Left colon (tissue), 2 donors: Measurements from ENCODE around the gene BEST1. TPM values are rescaled to one million over a fixed set of nuclear protein-coding genes. Genes with fewer than 3 reads are reported as not detected.
A peak's percentile ranks its signal among the peaks of the same experiment; 100 is the strongest.
"Not testable (repeated sequence)": the region's sequence is repeated elsewhere in the genome, so short reads cannot be mapped to it uniquely, and the experiment has no call there.

Experiments used
- ATAC-seq: fragments of 200-7000 bp; cut with Tn5 transposase; one replicate; pipeline ENCODE4 v1.9.1; 2020; ENCODE audit warnings: mild to moderate bottlenecking, moderate library complexity
- DNase-seq, 2 donors: peaks; one replicate each; pipeline ENCODE4 v3.0.0-alpha.2; 2020
- intact Hi-C, 2 donors: fragments of 100-400 bp; cut with DNase I in 1 of 2; cut with micrococcal nuclease in 1 of 2; formaldehyde crosslinking; loops; one replicate each; pipeline versions ENCODE4 v1.11.2 to v1.14.0; 2022; cut with DNase I, micrococcal nuclease
- total RNA-seq, 2 donors: library from RNA; stranded (reverse); fragmentation: NEBNext Ultra II Directional; extraction: Animal tissue kit (Norgen Biotek cat#: 25700); gene quantifications; one replicate each; pipeline ENCODE4 v1.2.1, GENCODE V29; 2021
- donor health status: DM: no; HTN: no; CAD: no.
- donor health status: DM: yes; HTN: yes; CAD: no.

Gene BEST1
- total RNA-seq, 2 donors from 2014 or later = 0.64 to 1.6 TPM

DNA sequence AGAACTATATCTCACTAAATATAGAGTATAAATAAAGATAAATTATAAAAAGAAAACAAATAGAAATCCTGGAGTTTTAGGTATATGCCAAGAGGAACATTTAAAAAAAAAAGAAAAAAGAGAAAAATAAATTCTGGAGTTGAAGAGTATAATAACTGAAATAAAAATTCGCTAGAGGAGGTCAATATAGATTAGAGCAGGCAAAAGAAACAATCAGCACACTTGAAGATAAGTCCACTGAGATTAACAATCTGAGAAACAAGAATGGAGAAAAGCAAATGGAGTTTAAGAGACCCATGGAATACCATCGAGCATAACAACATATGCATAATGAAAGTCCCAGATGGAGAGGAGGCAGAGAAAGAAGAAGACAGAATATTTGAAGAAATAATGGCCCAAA is 14.3 kb upstream of the BEST1 start:
- no peak for DNase-seq
- intact Hi-C loops = no loop called here
- no peak for ATAC-seq

DNA sequence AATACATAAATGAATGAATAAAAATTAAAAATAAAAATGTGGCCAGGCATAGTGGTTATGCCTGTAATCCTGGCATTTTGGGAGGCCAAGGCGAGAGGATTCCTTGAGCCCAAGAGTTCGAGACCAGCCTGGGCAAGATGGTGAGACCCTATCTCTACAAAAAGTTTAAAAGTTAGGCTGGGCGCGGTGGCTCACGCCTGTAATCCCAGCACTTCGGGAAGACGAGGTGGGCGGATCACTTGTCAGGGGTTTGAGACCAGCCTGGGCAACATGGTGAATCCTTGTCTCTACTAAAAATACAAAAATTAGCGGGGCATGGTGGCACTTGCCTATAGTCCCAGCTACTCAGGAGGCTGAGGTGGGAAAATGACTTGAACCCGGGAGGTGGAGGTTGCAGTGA is 9.7 kb upstream of the BEST1 start:
- DNase-seq (no peak), ATAC-seq (no peak)
- intact Hi-C loops = loop anchor here in 1 of 2 donors (10.0 kb wide), 1 partner anchor 144 kb away; no protein-coding TSS in a partner anchor

DNA sequence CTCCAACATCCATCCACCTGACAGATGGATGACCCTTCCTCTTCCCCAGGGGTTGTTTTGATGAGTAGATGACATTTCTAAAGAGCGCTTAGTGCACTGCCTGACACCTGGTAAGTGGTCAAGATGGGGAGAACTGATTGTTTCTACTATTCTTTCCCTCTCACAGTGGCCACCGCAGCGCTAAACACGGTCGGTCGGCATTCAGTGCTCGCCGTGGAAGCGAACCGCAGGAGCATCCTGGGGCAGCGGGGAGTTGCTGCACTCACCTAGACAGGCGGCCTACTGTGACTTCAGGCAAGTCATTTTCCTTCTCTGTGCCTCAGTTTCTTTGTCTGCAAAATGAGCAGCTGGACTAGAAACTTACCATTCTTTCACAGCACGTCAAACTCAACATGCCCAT is 5.0 kb upstream of the BEST1 start:
- DNase-seq = no peak
- intact Hi-C loops = loop anchor here (5.0 to 10.0 kb wide), 2 partner anchors 43 to 140 kb away; no protein-coding TSS in a partner anchor
- no peak for ATAC-seq

DNA sequence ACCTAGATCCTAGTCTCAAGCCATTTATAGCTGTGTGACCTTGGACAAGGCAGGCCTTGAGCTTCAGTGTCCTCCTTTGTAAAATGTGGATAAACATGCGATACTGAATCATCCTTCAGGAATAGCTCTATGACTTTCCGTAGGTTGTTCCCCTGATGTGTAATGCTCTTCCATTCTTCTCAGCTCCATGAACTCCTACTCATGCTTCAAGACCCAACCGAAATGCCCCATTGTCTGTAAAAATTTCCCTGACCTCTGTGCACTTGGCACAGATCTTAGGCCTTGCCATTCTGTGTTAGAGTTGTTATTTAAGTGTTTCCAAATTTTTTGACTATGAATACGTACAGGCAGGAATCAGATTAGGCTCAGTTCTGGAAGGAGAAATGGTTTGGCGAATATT is 3.3 kb upstream of the BEST1 start:
- ATAC-seq (no peak), DNase-seq (no peak)
- intact Hi-C loops = loop anchor here (2.0 to 10.0 kb wide), 3 partner anchors 45 to 138 kb away; no protein-coding TSS in a partner anchor

DNA sequence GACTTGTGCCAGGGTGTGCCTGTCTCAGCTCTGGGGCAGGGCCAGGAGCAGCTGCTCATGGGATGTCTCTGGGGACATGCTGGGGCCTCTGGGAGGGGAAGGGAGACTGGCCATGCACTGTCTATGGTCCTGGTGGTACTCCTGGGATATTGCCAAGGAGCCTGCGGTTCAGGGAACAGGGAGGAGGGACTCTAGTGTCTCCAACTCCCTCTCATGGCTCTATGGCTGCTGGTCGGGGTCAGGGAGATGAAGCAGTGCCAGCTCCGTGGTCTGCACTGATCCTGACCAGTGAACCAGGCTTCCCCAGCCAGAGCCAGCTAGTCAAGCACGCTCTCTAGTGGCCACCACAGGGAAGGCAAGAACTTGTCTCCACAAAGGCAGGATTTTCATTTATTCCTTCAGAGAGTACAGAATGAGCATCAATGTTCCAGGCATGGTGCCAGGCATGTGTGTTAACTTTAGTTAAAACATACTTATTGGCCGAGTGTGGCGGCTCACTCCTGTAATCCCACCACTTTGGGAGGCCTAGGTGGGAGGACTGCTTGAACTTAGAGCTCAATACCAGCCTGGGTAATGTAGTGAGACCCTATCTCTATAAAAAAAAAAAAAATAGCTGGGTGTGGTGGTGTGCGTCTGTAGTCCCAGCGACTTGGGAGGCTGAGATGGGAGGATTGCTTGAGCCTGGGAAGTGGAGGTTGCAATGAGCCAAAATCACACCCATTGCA is 2.5 kb upstream of the BEST1 start:
- ATAC-seq = peak; percentile 93
- intact Hi-C loops = loop anchor here (2.0 to 10.0 kb wide), 3 partner anchors 45 to 137 kb away; no protein-coding TSS in a partner anchor
- DNase-seq = peak; percentile 78 to 86

DNA sequence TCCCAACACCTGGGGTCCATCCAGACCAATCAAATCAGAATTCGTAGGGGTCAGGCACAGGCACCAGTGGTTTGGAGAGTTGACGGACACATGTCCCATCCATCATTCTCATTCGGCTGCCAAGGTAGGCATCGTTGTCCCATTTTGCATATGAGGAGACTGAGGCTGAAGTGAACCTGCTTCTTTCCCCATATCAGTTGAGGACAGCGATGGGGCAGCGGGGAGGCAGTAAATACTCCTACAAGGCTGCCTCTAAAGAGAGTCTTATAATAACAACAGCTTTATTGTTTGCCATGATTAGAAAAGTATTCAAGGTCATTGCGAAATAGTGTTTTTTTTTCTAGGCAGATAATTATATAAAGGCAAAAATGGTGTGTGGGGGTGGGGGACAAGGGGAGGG is 1.6 kb upstream of the BEST1 start:
- ATAC-seq = no peak
- intact Hi-C loops = loop anchor here (5.0 to 10.0 kb wide), 2 partner anchors 46 to 136 kb away; no protein-coding TSS in a partner anchor

DNA sequence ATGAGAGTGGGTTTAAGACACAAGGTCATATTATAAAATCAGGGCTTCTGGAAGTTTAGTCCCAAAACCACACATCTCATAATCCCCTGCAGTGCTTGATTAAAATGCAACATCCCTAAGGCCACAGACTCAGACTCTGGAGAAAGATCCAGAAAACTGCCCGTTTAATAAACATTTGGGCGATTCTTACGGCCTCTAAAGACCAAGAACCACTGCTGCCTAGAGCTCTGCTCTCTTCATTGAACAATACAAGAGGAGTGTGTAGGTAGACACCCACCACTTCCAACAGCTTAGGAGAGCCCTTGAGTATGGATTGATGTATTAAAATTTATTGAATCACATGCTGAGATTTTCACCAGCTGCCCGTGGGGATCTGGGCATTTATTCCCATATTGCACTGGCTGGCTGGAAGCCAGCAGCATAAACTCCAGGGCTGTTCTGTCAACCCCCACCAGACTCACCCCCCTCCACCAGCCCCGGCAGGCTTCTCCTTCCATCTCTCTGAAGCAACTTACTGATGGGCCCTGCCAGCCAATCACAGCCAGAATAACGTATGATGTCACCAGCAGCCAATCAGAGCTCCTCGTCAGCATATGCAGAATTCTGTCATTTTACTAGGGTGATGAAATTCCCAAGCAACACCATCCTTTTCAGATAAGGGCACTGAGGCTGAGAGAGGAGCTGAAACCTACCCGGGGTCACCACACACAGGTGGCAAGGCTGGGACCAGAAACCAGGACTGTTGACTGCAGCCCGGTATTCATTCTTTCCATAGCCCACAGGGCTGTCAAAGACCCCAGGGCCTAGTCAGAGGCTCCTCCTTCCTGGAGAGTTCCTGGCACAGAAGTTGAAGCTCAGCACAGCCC is 749 bp upstream of the BEST1 start:
- intact Hi-C loops = loop anchor here (5.0 to 10.0 kb wide), 2 partner anchors 47 to 135 kb away; no protein-coding TSS in a partner anchor
- ATAC-seq (peak; percentile 47), DNase-seq (peak in 1 of 2 donors; percentile 65)

More for the DNA sequence above, 1.6 kb upstream of the BEST1 start:
- no peak for DNase-seq

DNA sequence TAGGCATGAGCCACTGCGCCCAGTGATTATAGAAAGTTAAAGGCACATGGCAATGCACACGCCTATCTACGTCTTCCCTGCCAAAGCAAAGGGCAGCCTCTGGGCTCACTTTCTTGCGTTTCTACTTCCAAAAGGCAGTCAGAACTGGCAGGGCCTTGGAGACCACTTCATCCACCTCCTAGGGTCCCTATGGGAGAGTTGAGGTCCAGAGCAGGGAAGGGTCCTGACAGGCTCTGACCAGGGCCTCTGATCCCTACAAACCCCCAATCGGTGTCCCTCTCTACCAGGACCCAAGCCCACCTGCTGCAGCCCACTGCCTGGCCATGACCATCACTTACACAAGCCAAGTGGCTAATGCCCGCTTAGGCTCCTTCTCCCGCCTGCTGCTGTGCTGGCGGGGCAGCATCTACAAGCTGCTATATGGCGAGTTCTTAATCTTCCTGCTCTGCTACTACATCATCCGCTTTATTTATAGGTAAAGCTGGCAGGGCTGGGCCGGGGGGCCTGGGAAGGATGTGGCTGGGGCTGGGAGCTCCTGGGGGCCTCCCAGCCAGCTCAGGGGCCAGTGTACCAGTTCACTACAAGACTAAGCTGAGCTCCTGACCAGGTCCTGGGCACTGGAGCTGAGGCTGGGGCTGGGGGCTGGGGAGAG is 1.5 kb downstream of the BEST1 start:
- no peak for DNase-seq
- intact Hi-C loops = no loop called here
- ATAC-seq = no peak

DNA sequence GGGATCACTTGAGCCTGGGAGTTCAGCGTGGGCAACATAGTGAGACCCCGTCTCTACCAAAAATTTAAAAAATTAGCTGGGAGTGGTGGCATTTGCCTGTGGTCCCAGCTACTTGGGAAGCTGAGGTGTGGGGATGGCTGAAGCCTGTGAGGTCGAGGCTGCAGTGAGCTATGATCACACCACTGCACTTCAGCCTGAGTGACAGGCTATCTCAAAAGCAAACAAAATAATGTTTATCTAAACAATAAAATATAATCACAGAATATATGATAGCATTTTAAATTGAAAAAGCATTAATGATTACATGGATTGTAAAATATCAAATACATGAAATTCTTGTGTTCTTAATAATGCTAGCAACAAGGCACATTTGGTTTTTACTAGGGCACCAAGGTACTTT is 2.7 kb downstream of the BEST1 start:
- intact Hi-C loops = no loop called here
- no peak for DNase-seq
- no peak for ATAC-seq

DNA sequence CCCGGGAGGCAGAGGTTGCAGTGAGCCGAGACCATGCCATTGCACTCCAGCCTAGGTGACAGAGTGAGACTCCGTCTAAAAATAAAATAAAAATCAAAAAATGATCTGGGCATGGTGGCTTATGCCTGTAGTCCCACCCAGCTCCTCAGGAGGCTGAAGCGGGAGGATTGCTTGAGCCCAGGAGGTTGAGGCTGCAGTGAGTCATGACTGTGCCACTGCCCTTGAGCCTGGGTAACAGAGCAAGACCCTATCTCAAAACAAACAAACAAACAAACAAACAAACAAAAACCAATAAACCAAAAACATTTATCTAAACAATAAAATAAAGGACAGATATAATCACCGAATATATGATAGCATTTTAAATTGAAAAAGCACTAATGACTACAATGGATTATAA is 3.5 kb downstream of the BEST1 start:
- not testable (repeated sequence) for DNase-seq, ATAC-seq

DNA sequence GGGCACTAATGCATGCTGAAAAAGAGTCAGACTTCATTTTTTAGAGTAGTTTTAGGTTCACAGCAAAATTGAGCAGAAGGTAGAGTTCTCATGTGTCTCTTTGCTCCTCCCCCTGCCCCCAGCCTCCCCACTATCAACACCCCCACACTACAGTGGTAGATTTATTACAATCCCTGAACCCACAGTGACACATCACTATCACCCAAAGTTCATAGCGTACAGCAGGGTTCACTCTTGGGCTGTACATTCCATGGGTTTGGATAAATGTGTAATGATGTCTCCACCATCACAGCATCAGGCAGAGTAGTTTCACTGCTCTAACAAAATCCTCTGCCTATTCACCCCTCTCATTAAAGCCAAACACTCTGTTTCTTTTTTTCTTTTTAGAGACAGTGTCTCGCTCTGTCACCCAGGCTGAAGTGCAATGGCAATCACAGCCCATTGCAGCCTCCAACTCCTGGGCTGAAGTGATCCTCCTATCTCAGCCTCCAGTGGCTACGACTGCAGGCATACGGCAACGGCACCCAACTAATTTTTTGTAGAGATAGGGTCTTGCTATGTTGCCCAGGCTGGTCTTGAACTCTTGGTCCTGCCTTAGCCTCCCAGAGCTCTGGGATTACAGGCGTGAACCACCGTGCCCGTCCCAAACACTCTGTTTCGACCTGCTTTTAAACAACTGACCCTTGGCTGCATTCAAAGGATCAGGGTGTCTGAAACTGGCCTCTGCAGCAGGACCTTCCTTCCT is 4.1 kb downstream of the BEST1 start:
- intact Hi-C loops = no loop called here
- no peak for ATAC-seq

More for the DNA sequence above, 3.5 kb downstream of the BEST1 start:
- intact Hi-C loops = not testable (repeated sequence)

DNA sequence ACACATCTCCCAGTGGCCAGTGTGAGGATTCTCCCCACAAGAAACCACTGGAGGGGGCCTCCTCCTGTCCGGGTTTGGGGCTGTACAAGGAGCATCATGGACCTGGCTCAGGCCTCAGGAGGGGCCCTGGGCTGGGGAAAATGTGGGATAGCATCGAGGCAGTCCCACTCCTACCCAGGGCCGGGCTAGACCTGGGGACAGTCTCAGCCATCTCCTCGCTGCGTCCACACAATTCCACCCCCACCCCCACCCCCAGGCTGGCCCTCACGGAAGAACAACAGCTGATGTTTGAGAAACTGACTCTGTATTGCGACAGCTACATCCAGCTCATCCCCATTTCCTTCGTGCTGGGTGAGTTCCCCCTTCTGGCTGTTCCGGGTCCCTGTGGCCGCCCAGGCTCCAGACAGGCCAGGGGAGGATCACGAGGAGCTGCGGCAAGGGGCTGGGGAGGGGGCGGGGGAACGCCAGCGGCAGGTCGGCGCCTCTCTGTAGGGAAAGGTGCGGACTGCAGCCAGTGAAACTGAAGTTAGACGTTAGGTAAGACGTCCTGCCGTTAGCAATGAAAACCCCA is 4.8 kb downstream of the BEST1 start:
- intact Hi-C loops = no loop called here
- DNase-seq (no peak), ATAC-seq (peak; percentile 47)

More for the DNA sequence above, 4.1 kb downstream of the BEST1 start:
- no peak for DNase-seq

DNA sequence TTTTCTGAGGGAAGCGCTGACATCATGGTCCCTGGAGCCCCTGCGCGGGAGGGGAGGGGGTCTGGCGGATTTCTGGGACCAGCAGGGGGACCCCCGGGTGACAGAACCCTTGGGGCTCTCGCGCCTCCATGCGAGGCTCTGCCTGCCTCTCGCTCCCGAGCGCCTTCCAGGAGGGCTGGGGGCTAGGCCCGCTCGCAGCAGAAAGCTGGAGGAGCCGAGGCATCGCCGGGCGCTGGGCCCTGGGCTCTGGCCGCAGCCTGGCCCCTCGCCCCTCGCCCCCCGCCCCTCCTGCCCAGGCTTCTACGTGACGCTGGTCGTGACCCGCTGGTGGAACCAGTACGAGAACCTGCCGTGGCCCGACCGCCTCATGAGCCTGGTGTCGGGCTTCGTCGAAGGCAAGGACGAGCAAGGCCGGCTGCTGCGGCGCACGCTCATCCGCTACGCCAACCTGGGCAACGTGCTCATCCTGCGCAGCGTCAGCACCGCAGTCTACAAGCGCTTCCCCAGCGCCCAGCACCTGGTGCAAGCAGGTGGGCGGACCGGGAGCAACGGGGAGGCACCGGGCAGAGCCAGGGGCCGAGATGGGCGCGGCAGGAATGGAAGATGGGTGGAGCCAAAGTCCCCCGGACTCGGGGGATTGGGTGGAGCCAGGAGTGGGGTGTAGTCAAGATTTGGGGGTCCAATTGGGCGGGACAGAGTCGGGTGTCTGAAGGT is 5.4 kb downstream of the BEST1 start:
- peak; percentile 65 for ATAC-seq
- no peak for DNase-seq
- intact Hi-C loops = no loop called here

DNA sequence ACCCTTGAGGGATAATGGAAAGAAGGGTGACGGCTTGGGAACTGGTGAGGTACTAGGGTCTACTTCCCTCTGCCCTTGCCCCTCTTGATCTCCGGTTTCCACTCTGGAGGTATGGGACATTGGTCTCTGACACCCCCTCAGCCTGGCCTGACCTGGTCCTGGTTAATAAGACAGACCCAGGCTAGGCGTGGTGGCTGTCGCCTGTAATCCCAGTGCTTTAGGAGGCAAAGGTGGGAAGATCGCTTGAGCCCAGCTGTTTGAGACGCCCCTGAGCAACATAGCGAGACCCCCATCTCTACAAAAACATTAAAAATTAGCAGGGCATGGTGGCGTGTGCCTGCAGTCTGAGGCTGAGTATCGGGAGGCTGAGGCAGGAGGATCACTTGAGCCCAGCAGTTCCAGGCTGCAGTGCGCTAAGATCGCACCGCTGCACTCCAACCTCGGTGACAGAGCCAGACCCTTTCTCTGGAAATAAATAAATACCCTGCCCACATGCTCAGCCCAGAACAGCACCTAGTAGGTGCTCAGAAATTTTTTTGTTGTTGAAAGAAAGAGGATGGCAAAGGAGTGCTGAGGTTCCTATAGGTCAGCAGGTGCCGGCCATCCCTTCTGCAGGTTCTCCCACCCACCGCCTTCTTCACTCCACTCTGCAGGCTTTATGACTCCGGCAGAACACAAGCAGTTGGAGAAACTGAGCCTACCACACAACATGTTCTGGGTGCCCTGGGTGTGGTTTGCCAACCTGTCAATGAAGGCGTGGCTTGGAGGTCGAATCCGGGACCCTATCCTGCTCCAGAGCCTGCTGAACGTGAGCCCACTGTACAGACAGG is 6.3 kb downstream of the BEST1 start:
- intact Hi-C loops = no loop called here
- DNase-seq = peak in 1 of 2 donors; percentile 4
- ATAC-seq = no peak

DNA sequence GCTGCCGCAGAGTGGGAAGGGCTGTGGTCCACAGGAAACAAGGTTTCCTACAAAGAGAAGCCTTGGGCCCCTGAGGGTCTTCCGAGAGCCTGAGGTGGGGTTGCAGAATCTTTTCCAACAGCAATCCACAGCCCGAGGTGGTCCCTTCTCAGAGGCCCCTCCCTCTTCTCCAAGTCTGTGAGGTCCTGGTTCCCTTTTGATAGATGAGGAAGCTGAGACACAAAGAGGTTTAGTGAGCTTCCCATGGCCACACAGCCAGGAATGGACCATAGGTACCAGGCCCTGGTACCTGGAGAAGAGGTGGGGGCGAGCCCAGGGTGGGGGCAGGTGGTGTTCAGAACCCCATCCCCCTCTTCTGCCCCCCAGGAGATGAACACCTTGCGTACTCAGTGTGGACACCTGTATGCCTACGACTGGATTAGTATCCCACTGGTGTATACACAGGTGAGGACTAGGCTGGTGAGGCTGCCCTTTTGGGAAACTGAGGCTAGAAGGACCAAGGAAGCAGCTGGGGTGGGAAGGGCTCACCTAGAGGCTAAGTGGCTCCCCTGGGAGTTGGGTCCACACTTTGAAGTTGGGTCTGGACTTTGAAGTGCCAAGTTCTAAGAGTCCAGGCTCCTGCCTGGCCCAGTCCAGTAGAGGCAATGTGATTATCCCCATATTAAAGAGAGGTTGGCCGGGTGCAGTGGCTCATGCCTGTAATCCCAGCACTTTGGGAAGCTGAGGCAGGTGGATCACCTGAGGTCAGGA is 7.0 kb downstream of the BEST1 start:
- ATAC-seq = no peak
- intact Hi-C loops = no loop called here
- DNase-seq = peak in 1 of 2 donors; percentile 4

DNA sequence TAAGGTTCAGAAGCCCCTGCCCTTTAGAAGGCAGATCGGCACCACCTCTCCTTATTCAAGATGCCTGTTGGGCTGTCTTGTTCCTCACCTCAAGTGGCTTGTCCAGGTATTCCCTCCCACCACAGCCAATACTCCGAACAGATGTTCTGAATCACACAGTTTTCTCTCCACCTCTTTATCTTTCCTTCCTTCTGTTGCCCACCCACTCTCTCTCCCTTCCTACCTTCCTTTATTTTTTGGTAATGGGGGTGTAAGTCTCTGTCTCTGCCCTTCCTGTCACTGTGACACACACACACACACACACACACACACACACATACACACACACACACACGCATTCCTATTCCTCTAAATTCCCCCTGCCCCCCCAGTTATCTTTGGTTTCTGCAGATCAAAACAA is 8.4 kb downstream of the BEST1 start:
- ATAC-seq (no peak), DNase-seq (no peak)
- intact Hi-C loops = no loop called here
